ENCODE results near the gene SOWAHC. TPM values are rescaled to one million over a fixed set of nuclear protein-coding genes. Genes with fewer than 3 reads are reported as not detected.

The SOWAHC gene
- total RNA-seq = 4.6 and 5.0 TPM in 2 replicates

DNA sequence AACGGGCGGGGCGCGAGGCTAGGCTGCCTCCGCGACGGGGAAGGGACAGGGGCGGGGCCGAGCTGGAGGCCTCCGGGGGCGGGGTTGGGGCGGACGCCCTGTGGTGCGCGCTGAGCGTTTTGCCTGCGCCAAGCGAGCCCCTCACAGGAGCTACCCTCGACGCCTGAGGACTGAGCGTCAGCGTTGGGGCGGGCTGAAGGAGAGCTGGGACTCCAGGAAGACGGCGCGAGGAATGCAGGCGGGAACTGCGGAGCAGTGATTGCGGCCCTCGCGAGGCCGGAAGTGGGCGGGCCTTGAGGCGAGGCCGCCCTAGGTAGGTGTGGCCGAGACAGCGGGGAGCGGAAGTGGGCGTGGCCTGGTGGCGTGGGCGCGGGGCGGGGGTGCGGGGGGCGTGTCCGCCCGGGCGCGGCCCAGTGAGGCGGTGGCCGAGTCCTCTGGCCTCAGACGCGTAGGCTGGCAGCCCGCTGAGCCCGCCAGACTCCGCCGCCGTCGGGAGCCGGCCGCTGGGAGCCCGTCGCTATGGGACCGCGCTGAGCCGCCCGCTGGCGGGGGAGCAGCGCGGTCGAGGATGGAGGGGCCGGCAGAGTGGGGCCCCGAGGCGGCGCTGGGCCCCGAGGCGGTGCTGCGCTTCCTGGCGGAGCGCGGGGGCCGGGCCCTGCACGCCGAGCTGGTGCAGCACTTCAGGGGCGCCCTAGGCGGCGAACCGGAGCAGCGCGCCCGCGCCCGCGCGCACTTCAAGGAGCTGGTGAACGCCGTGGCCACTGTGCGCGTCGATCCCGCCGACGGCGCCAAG is at the start of gene SOWAHC, which contains the start of gene SEPTIN10:
TSS of gene SOWAHC (plus strand) at position 443 of the 793 bp plus-strand sequence. CDS start at position 569, 126 bp downstream.
TSS of gene SEPTIN10 (minus strand) at position 45 of the 793 bp plus-strand sequence. CDS start 139 bp downstream, outside the sequence.

Other genes starting within 250 kb of the SOWAHC start
- gene SEPTIN10, start 398 bp upstream of the SOWAHC start, total RNA-seq = 51.0 and 58.0 TPM in 2 replicates
- 5.4 and 6.1 TPM in 2 replicates for gene RGPD5, start 179.9 kb downstream of the SOWAHC start, total RNA-seq